A549 (cell line): ENCODE measurements around the gene RAX.

Experiments used
- CEBPB ChIP-seq, 2 experiments: fragments of >200 bp in 1 of 2; sonication (Bioruptor Twin) in 1 of 2; formaldehyde crosslinking in 1 of 2; IDR thresholded peaks; 2 replicates each; pipeline ENCODE4 v1.6.1; 2012 to 2016
- CTCF ChIP-seq: fragments of >200 bp; sonication (Bioruptor Twin); formaldehyde crosslinking; IDR thresholded peaks from 3 replicates; pipeline ENCODE4 v1.5.1; 2016
- E2F6 ChIP-seq: IDR thresholded peaks from 2 replicates; pipeline ENCODE4 v1.6.1; 2012; ENCODE audit warnings: low read depth, borderline replicate concordance
- EHMT2 ChIP-seq: fragments of 200-600 bp; sonication (generic); IDR thresholded peaks from 2 replicates; pipeline ENCODE4 v1.6.1; 2016; ENCODE audit warnings: antibody characterized with exemption, low read depth, mild to moderate bottlenecking, moderate library complexity
- HOXA7 ChIP-seq: fragments of 250-450 bp; sonication (Bioruptor Pico); IDR thresholded peaks from 2 replicates; pipeline ENCODE4 v1.5.0; 2020; ENCODE audit warnings: mild to moderate bottlenecking, moderate library complexity
- JUNB ChIP-seq: fragments of >200 bp; sonication (Bioruptor Twin); formaldehyde crosslinking; IDR thresholded peaks from 2 replicates; pipeline ENCODE4 v1.6.1; 2016
- NR3C1 ChIP-seq: fragments of >200 bp; sonication (Bioruptor Twin); formaldehyde crosslinking; IDR thresholded peaks from 3 replicates; pipeline ENCODE4 v1.6.1; 2017
- PBX3 ChIP-seq: IDR thresholded peaks from 2 replicates; pipeline ENCODE4 v1.6.1; 2012
- POLR2A ChIP-seq: IDR thresholded peaks from 2 replicates; pipeline ENCODE4 v1.6.1; 2012; ENCODE audit warnings: mild to moderate bottlenecking, low read length
- USF2 ChIP-seq: fragments of 450-650 bp; IDR thresholded peaks from 2 replicates; pipeline ENCODE4 v1.6.1; 2014; ENCODE audit warnings: antibody characterized with exemption
- ZC3H11A ChIP-seq: fragments of 450-650 bp; IDR thresholded peaks from 2 replicates; pipeline ENCODE4 v1.6.1; 2014; ENCODE audit warnings: antibody characterized with exemption, mild to moderate bottlenecking

- TF ChIP-seq POLR2A (no peak), JUNB (no peak), PBX3 (no peak), ZC3H11A (no peak), CTCF (no peak), EHMT2 (no peak), CEBPB (IDR thresholded peaks at IDR 0.05) (no peak), NR3C1 (no peak), USF2 (no peak), E2F6 (no peak), HOXA7 (CRISPR knock-in tag) (no peak)
Measured at GRCh38 chr18:59276047-59276446, 2.8 kb upstream of the RAX start.
